Spleen (tissue), 7 donors: ENCODE measurements around the gene ERC1.

Experiments
- POLR2A ChIP-seq, 3 donors: fragments of 450-650 bp; IDR thresholded peaks; one replicate each; pipeline ENCODE4 v1.5.1; 2017; ENCODE audit warnings: antibody characterized with exemption in 3 of 3, mild to moderate bottlenecking in 1 of 3
- POLR2AphosphoS5 ChIP-seq, 3 donors: sonication (generic); formaldehyde crosslinking; IDR thresholded peaks; one replicate each; pipeline ENCODE4 v1.5.1; 2017; ENCODE audit warnings: antibody characterized with exemption in 3 of 3
- TF ChIP-seq, protein P1 (sequence below), 11 experiments: fragments of 200-600 bp in 7 of 11; fragments of 450-650 bp in 4 of 11; sonication (generic) in 4 of 11; IDR thresholded peaks in 8 of 11; conservative IDR thresholded peaks in 3 of 11; 1 replicate in 7 of 11; 2 replicates in 4 of 11; pipeline versions ENCODE4 v1.4.0 to v1.8.0; 2016 to 2021; ENCODE audit warnings: antibody characterized with exemption in 11 of 11, inconsistent platforms in 4 of 11, mild to moderate bottlenecking in 1 of 11
- donor health status: DM: no; HTN: no; CAD: no; lungs with moderate emphysema.
- donor health status: DM: no; HTN: no; CAD: no.
- donor health status: DM: no; HTN: no; CAD: no.

DNA sequence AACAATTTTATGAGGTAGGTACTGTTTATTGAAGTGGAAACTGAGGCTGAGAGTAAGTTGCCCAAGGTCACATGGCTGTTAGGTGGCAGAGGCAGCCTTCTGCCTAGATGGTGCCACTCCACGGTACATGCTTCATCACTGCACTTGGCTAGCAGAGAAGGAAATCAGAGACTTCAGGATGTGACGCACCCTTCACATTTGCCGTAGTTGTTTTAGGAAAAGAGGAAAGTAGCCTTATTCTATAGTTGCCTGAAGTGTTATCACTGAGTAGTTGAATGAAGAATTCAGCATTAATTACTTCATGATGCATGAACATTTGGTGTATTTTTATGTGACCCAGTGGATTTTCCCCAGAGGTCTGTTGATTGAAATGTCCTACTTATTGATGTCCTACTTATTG, 55.7 kb downstream of the ERC1 start:
- TF ChIP-seq, protein P1, sequence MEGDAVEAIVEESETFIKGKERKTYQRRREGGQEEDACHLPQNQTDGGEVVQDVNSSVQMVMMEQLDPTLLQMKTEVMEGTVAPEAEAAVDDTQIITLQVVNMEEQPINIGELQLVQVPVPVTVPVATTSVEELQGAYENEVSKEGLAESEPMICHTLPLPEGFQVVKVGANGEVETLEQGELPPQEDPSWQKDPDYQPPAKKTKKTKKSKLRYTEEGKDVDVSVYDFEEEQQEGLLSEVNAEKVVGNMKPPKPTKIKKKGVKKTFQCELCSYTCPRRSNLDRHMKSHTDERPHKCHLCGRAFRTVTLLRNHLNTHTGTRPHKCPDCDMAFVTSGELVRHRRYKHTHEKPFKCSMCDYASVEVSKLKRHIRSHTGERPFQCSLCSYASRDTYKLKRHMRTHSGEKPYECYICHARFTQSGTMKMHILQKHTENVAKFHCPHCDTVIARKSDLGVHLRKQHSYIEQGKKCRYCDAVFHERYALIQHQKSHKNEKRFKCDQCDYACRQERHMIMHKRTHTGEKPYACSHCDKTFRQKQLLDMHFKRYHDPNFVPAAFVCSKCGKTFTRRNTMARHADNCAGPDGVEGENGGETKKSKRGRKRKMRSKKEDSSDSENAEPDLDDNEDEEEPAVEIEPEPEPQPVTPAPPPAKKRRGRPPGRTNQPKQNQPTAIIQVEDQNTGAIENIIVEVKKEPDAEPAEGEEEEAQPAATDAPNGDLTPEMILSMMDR (IDR thresholded peaks at IDR 0.05 in 8 of 11, conservative IDR thresholded peaks at IDR 0.05 in 3 of 11): no peak
- TF ChIP-seq POLR2A (IDR thresholded peaks at IDR 0.05): no peak
- no peak for TF ChIP-seq POLR2AphosphoS5 (IDR thresholded peaks at IDR 0.05)
